Activated naive CD4-positive, alpha-beta T cell (primary cell): ENCODE measurements around the gene SCLY.
"Not testable (repeated sequence)": the region's sequence is repeated elsewhere in the genome, so short reads cannot be mapped to it uniquely, and the experiment has no call there.

Experiments
- DNase-seq, 4 experiments: peaks; one replicate each; lab custom pipeline; 2025; lab: John Stamatoyannopoulos, UW

The SCLY gene

GRCh38 chr2:238113611-238114010 is 52.8 kb downstream of the SCLY start:
- DNase-seq: no peak

DNA sequence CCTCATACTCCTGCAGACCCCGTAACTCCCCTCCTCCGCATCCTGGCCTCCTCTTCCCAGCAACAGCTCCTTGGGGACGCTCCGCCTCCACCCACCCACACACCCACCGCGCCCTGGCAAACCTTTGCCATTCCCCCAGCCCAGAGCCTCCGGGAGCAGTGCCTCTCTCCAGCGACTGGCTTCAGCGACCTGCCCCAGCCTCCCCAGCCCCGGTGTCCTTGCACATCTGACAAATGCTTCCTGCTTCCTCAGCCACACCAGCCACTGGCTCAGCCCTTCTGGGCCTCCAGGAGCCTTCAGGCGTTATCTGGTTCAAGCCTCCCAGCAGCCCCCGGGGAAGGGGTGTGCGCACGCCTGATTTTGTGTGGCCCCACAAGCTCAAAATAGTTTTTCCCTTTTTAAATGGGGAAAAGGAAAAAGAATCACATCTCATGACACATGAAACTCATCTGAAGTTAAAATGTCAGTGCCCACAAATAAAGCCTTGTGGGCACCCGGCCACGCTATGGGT is 53.6 kb downstream of the SCLY start:
- DNase-seq: no peak

- no peak for DNase-seq
Measured at GRCh38 chr2:238114851-238115660, 54.3 kb downstream of the SCLY start.

- not testable (repeated sequence) for DNase-seq
Measured at GRCh38 chr2:238115709-238116108, 54.9 kb downstream of the SCLY start.

DNA sequence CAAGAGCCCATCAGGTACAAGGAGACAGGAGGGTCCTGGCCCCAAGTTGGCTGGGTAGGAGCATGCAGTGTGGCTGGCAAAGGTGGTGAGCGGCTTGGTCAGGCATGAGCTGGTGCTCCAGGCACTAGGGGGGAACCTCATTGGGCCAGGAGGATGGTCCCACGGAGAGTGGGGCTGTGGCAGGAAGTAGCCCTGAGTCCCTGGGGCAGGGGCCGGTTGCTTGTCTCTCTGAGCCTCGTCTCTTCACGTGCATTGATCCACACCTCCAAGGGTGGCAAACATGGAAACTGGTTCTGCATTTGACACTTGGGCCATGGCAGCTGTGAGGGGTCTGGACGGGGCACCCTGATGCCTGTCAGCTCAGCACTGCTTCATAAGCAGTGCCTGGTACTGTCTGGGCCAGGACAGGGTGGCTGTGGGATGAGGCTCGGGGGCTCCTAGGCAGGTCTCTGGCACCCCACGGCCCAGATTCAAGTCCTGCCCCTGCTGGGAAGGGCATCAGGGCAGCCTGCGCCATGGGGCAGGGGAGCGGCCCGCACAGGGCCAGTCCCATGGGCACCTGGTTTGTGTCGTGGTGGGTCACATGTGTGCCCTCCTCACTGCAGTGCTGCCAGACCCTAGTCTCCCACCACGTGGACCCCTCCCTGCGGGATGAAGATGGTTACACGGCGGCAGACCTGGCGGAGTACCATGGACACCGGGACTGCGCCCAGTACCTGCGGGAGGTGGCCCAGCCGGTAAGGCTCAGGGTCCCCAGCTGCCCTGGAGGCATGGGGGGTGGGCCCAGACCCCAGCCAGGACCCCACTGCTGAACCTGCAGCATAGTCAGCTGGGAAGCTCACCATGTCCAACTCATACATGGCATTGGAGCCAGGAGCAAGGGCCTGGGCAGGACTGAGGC is 55.7 kb downstream of the SCLY start:
- no peak for DNase-seq

- no peak for DNase-seq
Measured at GRCh38 chr2:238117199-238118154, 56.7 kb downstream of the SCLY start.

GRCh38 chr2:238119756-238120462 is 59.1 kb downstream of the SCLY start:
- DNase-seq: no peak

GRCh38 chr2:238120463-238121298 is 59.9 kb downstream of the SCLY start:
- no peak for DNase-seq

- no peak for DNase-seq
Measured at GRCh38 chr2:238121511-238122286, 60.9 kb downstream of the SCLY start.

- no peak for DNase-seq
Measured at GRCh38 chr2:238122287-238123217, 61.8 kb downstream of the SCLY start.

DNA sequence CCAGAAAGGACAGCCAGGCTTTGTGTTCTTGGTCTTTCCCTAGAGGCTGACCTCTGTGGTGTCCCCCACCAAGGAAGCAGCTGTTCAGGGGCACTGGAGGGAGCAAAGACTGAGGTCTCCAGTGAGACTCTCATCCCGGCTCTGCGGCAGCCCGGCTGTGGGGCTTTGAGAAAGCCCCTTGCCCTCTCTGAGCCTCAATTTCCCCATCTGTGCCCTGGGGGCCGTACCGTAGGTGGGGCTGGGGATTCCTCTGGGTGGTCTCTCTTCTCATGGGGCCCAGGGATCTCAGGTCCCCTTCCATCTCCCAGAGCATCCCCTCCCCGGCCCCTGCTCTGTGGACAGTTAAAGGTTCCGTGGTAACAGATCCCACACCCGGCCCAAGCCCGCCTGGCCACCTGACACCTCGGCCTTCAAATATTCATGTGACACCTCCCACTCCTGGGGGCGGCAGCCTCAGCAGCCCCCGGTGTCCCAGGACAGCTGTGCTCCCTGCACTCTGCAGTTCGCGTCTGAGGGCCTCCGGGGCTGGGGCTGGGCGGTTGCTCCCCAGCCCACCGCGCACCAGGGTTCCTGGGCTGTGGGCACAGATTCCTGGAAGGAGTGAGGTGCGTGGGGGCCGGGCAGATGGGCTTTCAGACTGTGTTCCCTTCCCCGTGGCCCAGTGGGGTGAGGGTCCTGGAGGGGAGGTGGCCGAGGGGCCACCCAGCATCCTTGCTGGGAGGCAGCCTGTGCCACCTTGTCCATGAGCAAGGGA is 62.6 kb downstream of the SCLY start:
- DNase-seq: no peak

- DNase-seq: no peak
Measured at GRCh38 chr2:238123991-238124470, 63.2 kb downstream of the SCLY start.

DNA sequence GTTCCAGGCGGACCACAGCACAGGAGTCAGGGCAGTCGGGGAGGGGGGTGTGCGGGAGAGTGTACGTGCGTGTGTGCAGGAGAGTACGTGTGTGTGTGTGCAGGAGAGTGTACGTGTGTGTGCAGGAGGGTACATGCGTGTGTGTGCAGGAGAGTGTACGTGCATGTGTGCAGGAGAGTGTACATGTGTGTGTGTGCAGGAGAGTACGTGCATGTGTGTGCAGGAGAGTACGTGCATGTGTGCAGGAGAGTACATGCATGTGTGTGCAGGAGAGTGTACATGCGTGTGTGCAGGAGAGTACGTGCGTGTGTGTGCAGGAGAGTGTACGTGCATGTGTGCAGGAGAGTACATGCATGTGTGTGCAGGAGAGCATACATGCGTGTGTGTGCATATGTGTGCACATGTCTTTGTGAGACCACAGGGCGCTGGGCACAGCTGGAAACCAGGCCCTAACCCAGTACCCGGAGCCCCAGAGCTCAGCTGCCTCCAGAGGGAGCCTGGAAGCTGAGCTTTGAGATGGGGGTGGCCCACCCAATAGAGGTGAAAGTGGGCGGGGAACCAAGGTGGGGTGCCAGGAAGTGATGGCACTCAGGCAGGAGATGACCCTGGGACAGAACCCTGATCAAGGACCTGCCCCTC is 63.8 kb downstream of the SCLY start:
- no peak for DNase-seq

- DNase-seq: no peak
Measured at GRCh38 chr2:238125127-238125885, 64.5 kb downstream of the SCLY start.

DNA sequence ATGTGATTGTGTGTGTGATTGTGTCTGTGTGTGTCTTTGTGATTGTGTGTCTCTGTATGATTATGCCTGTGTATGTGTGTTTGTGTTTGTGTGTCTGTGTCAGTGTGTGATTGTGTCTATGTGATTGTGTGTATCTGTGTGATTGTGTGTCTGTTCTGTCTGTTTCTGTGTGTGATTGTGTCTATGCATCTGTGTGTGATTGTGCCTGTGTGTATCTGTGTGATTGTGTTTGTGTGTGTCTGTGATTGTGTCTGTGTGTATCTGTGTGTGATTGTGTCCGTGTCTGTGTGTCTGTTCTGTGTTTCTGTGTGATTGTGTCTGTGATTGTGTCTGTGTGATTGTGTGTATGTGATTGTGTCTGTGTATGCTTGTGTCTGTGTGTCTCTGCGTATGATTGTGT is 65.5 kb downstream of the SCLY start:
- no peak for DNase-seq

GRCh38 chr2:238126775-238127164 is 66.0 kb downstream of the SCLY start:
- no peak for DNase-seq
